Inflammatory macrophage treated with lipopolysaccharide for 1 hour (primary cell): Measurements from ENCODE around the gene TRAIP.
"Not testable (repeated sequence)": the region's sequence is repeated elsewhere in the genome, so short reads cannot be mapped to it uniquely, and the experiment has no call there.

Experiments
- DNase-seq, 2 donors: peaks; one replicate each; pipeline ENCODE4 v3.0.0-alpha.2; 2020 to 2022

The TRAIP gene

DNA sequence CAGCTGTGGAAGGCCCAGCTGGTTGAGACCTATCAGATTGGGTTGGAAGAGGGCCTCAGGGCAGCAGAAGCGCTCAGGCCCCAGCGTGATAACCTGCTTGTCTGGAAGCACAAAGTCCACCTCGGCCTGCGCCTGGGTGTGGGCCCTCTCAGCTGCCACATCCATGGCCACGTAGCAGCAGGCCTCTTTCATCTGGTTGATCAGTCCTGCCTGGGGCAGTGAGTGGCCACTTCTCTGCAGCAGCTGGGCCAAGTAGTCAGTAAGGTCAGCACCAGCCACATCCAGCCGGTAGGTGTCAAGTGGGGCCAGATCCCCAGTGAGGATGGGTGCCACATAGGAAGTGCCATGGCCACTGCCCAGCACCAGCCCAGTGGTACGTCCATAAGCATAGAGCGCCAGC lies 17.3 kb upstream of the TRAIP start:
- no peak for DNase-seq

DNA sequence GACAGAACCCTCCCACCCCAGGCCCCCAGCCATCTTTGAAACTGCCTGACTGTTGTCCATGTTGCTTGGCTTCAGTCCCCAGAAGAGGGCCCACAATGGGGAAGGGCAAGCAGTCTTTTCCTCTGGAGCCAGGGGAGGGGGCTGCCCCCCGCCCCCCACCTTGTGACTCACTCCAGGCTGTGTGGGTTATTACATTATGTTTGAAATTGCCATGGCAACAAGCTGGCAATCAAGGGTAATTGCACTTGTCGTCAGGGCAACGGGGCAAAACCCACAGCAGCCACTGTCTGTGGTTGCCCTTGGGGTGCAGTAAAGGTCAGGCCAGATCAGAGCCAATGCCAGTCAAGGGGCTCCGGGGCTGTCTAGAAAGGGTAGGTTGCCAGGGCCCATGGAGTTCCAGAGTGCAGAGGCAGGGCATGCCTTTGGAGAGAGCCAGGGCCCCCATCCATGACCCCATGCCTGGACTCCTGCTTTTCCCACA lies 16.5 kb upstream of the TRAIP start:
- DNase-seq: no peak

DNA sequence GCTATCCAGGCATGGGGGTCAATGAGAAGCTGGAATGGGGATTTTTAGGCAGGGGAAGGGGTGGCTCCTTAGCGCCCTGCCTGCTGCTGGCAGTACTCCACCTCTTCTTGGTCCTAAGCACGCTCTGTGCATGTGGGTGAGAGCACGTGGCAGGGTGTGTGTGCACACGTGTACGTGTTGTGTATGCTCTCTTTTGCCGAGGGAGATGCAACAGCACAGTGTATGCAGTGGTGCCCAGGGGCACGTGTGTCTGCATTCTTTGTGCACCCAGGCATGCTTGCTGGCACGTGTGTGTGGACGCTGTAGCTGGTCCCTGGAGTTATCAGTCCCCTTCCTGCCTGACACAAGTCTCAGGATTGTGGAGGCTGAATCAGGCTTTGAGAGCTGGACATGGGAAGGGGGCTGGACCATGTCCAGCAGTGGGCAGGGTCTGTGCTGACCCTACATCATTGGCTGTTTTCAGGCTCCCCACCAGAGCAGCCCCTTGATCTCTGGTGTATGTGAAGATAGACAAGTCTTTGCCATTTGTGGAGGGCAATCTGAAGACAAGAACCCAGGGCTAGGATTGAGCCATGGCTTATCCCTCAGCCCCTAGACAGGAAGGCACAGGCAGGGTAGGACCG lies 15.3 kb upstream of the TRAIP start:
- DNase-seq: no peak

DNA sequence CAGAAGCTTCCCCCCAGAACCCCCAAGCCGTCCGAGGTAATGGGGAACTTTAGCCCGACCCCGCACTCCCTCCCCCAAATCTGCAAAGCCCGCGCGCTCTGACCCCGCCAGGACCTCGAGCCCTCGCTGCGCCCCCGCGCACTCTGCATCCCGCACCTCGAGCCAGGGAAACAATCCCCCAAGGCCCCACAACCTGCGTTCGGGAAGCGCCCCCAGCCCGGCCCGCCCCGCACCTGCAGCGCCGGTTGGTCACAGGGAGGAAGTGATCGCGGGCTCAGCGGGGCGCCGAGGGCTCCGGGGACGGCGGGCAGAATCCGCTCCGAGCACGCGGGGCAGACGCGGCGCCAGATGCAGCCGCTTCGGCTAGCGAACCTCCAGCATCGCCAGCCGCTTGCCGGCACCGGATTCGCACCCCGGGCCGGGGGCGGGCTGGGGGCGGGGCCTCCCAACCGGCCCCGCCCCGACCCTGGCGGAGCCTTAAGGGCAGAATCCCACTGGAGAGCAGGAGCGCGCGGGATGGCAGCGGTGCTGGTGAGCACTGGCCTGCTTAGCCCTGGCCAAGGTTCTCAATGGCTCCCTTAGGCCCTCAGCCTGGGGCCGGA lies 13.3 kb upstream of the TRAIP start, which contains the start of gene CAMKV:
Gene CAMKV, minus strand, starts transcription at position 382 of the 602 bp plus-strand sequence. CDS start 7,518 bp downstream, outside the sequence.
- no peak for DNase-seq

DNA sequence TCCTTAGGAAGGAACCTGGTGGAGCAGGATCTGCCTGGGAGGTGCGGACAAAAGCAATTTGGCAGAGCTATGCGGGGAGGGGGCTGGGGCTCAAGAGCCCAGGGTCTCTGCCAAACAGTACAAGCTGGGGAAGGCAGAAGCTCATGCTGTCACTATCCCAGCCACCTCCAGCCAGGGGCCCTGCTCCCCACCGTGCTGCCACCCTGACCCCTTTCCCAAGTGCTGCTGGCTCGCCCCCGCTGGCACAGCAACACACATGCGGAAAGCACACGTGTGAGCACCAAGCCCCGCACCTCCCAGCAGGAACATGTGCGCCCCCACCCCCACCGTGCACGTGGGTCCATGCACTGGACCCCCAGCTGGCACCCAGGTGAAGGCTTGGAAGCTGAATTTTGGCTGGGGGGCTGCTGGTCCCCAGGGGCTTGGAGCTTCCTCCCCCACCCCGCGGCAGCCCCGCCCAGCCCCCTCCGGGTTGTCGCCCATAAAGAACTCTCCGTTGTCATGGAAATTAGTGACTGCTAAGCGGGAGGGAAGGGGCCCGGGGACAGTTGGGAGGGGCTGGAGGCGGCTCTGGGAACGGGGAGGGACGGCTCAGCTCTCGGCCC lies 12.6 kb upstream of the TRAIP start:
- no peak for DNase-seq

DNA sequence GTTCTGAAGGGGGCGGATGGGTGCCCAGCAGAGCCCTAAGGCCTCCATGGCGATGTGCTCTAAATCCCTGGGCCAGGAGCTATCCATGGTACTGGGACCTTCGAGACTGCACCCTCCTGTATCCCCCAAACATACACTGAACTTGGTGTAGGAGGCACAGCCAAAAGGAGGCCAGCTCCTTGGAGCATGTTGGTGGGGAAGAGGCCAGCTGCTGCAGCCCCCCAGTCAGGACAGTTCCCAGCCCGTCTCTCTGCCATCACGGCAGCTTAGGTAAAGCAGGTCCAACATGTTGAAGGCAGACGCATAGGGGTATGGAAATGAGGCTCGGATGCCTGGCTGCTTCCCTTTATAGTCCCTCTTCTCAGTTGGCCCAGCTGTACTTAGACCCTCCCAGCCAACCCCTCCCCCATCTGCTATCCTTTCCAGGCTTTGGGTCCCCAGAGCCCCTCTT lies 11.5 kb upstream of the TRAIP start:
- DNase-seq: no peak

DNA sequence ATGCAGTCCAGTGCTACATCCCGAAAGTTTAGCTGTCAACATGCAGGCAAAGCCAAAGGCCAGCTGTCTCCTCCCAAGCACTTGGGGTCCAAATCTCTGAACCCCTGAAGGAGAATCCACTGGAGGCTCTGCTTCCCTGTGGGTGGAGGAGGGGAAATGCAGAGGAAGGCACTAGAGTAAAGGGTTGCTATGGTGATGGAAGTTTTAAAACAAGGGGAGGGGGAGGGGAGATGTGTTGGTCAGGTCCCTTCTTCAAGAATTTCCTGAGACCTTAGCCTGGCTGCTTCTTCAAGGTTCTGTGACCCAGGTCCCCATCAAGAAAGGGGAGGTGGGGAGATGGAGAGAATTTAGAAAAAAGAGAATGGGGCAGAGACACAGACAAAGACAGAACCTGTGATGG lies 11.0 kb upstream of the TRAIP start:
- DNase-seq: no peak

DNA sequence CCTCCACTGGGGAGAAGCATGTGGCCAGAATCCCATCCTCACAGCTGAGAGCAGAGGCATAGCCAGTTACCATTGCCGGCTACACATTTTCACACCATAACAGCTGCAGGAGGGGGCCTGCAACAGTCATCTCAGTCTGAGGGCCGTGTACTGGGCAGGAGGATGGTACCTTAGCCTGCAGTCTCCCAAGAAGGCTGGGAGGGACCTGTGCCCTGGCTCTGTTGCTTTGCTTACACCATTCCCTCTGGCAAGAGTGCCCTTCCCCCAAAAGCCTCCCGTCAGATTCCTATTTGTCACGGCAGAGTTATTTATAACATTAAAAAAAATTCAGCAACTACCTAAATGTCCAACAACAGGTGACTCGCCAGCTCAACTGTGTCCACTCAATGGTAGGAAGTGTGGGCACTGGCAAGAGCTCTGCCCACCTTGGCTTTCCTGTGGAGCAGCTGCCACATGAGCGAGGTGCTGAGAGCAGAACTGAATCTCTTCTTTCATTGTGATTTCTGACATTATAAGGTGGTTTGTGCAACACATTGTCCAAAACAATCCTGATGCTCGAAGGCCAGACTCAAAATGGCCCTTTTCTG lies 8.9 kb upstream of the TRAIP start:
- DNase-seq: no peak

DNA sequence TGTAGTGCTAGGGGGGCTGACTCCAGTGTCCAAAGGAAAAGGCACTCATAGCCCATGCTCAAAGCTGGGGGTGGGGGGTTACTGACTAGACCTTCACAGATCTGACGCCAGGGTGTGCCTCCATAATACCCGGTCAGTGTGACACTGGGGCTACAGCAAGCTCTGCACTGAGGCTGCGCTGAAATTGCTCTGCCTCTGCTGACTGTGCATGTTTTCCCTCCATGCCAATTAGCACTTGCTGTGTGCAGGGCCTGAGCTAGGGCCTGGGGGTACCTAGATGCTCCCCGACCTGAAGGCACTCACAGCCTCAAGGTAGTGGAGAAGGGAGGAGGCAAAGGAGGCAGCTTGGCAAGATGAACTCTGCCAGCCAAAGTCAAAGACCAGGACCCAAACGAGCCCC lies 8.1 kb upstream of the TRAIP start:
- DNase-seq: no peak

DNA sequence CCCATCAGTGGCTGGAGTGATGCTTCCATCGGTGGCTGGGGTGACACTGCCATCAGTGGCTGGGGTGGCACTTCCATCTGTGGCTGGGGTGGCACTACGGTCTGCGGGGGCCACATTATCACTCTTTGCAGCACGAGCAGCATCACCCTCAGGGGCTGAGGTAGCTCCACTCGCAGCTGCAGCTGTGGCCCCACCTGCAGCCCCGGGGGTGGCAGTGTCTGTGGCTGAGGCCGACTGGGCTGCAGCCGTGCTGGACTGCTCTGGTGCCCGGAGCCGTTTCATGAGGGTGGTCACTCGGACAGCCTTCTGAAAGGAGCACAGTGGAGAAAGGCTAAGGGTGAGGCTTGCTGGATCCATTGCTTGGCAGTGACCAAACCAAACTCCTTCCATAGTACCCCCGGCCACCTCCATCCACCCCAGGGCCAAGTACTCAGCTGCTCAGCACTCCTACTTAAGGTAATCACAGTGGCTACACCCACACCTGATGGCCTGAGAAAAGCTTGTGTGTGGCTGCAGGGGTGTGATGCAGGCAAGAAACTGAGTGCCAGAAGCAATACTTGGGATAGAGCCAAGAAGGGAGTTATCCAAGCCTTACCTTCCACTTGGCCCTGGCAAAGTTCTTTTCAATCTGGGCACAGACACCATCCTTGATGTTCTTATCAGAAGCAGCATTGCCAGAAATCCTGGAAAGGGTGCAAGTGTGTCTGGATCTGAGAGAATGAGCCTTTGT lies 3.4 kb upstream of the TRAIP start:
- DNase-seq: no peak

DNA sequence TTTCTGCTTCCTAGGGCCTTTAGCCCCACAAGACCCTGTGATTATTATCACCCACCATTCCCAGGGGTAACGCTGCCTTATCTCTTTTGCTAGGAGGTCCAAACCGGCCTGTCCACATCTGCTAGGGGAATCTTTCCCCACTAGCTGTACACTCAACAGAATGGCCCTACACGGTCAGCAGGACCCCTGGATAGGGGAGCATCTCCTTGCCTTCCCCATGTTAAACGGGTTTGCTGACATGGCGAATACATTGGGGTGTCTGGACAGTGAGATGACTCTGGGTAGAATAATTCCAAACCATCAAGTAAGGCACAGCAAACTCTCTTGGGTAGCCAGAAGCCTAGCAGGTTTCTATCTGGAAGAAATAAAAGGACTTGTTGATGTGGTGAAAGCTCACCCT lies 702 bp downstream of the TRAIP start:
- DNase-seq: no peak

DNA sequence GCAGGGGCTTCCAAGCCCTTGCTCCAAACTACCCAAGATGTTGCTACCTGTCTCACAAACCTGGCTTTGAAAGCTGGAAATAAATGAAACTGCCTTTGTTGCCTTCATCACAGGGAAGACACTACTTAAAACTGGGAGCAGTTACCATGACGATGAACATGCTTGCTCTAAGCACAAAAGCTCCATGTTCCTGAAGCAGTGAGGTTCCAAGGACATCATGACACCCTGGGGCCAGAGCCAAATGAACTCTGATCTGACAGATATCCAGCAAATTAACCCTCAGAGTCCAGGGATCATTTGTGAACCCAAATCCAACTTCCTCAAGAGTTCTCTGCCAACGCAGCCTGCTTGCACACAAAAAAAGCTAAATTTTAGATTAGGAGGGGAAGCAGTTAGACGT lies 10.7 kb downstream of the TRAIP start:
- DNase-seq: no peak

DNA sequence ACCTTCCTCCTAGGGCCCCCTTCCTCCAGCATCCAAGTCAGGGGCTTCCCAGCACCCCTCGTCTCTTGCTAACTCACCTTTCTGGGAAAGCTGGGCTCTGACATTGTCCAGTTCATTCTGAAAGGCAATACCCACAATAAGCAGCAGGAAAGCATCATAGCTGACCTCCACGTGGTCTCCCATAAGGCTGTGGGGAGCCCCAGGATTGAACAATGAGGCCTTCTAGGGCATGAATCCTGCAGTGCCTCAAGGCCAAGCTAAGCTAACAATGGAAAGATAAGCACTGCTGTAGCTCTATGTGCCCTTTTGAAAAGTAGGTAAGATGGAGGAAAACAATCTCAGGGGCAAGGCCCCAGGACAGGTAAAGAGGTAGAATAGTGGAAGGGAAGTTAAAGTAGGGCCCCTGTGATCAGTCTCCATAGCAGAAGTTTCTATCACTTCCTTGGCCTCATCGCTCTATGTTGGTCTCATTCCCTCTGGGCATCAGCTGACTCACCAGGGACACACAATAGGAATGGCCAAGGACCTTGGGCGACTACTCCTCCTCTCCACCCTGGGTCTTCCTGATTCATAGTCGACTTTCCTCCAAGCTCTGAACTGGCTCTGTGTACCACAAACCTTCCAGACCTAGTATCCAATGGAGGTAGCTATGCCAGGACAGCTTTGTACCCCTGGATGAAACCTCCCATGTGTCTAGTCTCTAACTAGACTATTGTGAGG lies 11.7 kb downstream of the TRAIP start:
- DNase-seq: no peak

DNA sequence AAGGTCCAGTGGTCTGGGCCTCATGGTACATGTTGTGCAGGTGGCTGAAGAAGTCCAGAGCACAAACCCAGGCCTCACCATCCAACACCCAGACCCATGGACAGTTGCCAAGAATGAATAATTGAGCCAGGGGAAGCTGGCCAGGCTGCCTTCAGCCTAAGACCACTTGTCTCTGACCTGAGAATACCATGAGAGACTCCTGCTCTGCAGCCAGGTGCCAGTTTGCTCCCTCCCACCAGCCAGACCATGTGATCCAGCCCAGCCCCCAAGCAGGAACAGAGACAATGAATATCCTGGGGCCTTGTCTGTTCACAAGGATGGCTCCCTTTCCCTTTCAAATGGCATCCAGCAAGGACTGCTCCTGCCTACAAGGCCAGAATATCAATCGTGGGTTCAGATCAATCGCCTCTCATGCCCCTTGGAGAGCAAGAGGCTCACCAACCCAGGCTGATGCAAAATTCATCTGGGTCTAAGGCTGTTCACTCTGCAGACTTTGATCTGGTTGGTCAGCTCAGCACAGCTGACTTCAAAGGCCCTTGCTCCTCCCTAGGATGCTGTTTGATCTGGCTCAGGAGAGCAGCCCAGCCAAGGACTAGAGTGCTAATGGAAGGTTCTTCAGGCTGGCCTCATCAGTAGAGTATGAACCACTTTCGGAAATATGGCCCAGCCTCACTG lies 13.4 kb downstream of the TRAIP start:
- DNase-seq: no peak

DNA sequence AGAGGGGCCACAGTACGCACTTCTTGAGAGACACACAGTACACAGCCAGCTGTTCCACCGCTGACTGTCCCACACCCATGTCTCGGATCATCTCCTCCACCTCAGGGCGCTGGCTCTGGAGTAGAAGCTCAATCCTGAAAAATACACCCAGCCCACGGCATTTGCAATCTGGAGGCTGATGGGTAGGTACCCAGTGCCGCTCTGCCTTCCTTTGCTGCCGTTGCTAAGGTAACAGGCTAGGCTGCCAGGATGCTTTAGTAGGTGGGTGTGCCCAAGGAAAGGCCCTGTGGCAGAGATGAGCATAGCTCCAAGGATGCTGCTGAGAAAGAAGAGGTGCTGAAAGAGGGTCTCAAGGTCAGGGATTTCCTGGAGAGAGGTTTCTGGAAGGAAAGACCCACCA lies 14.6 kb downstream of the TRAIP start:
- DNase-seq: no peak

DNA sequence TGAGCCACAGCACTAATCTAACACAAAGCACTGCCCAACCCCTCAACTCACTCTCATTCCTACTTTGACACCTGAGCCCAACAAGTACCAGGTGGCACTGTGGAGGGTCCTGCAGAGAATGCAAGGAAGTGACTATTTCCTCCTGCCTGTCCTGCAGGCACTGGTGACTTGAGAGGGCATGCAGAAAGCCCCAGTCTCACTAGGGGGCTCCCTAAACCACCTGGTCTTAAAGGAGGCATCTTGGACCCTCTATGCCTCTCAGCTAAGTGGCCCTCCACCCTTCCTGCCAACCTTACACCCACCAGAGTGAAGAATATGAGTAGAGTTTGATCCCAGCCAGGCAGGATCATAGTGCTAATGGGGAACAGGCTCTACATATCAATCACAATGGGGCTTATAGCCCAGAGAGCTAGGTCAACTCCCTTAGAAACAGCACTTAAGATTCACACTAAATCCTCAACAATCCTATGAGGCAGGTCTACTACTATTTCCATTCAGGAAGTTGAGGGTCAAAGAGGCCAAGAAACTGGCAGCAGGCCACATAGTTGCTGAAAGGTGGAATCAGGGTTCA lies 15.2 kb downstream of the TRAIP start:
- DNase-seq: no peak

DNA sequence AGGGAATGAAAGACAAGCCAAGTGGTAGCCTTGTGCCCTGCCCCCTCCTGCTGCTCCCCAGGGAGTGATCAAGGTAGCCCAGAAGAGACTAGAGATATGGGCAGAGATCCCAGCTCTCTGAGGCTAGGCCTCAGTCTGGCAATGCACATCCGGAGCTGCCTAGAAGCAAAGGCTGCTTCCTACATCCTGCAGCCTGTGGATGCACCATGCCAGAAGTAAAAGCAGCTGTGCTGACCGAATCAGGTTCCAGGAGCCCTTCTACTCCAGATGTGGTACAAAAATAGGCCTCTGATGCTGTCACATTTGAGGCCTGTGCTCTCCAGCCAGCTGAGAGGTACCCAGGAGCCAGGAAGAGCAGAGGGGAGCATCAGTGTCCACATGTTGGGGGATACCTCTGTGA lies 16.0 kb downstream of the TRAIP start:
- DNase-seq: no peak

DNA sequence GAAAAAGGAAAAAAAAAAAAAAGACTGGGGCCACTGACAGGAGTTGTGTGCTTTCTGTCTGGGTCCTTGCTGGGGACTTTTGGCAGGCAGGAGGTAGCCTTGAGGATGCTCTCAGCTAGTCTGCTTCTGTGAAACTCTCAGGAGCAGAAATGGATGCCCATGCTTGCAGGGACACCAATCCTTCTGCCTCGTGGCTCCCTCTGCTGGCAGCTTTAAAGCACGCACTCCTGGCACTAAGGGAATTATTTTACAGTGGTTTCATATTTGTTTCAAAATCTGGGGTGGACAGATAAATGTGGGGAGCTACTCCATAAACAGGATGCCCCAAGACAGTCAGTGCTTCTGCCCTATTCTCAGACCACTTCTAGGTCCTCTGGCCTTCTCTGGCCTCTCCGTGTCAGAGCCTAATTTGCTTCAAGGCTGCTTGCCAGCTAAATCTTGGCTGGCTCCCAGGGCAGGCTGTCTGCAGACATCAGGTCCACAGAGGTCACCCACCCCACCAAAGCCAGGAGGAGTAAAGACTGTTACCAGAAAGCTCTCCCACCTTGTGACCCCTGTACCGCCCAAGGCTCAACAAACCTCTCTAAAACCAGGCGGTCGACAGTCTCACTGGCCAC lies 17.1 kb downstream of the TRAIP start:
- peak; percentile 59 to 91 for DNase-seq

DNA sequence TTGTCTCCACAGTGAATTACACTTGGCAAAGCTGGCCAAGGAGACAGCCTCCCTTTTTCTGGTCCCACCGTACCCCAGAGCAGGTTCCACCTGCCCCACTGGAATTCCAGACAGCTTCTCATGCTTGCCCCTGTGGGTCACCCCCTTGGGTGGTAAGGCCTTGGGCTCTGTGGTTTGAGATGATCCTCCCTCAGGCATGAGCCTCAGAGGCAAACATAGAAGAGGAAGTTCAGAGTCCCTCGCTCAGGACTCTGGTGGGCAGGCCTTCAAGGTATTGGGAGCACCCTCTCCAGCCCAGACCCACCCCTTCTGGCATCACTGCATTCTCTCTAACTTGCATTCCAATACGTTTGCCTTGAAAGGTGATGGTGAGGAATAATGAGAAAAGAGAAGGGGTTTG lies 25.0 kb downstream of the TRAIP start:
- DNase-seq: no peak

DNA sequence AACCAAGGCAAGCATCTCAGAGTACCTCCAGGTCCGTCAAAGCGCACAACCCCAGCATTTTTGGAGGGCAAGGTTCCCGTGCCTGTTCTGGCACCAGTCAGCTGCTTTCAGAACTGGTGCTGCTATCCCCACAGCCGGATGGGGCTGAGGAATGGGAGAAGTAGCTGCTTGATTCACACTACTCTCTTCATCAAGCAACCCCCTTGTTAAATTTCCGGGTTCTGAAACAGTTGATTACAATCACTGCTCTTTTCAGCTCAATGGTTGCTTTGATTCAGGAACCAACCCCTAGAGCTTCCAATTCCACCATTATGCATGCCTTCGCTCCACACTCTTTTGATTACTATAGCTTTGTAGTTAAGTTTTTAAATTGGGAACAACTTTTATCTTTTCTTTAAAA lies 30.3 kb downstream of the TRAIP start:
- no peak for DNase-seq

DNA sequence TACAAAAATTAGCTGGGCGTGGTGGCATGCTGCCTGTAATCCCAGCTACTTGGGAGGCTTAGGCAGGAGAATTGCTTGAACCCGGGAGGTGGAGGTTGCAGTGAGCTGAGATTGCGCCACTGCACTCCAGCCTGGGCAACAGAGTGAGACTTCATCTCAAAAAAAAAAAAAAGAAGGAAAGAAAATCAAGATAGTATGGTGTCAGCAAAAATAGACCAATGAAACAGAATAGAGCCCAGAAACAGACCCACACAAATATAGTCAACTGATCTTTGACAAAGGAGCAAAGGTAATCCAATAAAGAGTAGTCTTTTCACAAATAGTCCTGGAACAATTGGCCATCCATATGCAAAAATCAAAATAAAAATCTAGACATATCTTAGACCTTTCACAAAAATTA lies 33.2 kb downstream of the TRAIP start:
- not testable (repeated sequence) for DNase-seq
